H1 (cell line): ENCODE measurements around the gene SOX2. TPM values are rescaled to one million over a fixed set of nuclear protein-coding genes. Genes with fewer than 3 reads are reported as not detected.

ENCODE experiments used
- CTCF ChIA-PET: fragments of 300-600 bp; sonication (Branson Sonifier 250); formaldehyde crosslinking; loops from one replicate; lab custom pipeline; 2021; ENCODE audit not compliant: partially characterized antibody; lab: Charles Lee
- POLR2A ChIA-PET: fragments of 300-600 bp; sonication (Branson Sonifier 250); formaldehyde crosslinking; loops from one replicate; lab custom pipeline; 2021; ENCODE audit warnings: inconsistent platforms; ENCODE audit not compliant: partially characterized antibody; lab: Charles Lee
- DNase-seq, 2 experiments: peaks; one replicate each; pipeline versions ENCODE4 v3.0.0 to v3.0.0-alpha.2; 2010 to 2022; ENCODE audit warnings: low spot score in 2 of 2, low read depth in 1 of 2, mixed read lengths in 1 of 2
- FAIRE-seq: peaks from 2 replicates; lab custom pipeline; 2011; peaks lifted over from hg19 to GRCh38; lab: Jason Lieb, UNC
- H2AFZ ChIP-seq: 2 replicates; pipeline ENCODE4 v1.8.1; 2012; ENCODE audit warnings: low read length, inconsistent platforms
- H2AK5ac ChIP-seq: 2 replicates; pipeline ENCODE4 v1.6.1; 2013; ENCODE audit warnings: low read depth, low read length
- H2BK120ac ChIP-seq: replicated peaks from 2 replicates; pipeline ENCODE3; 2013; ENCODE audit warnings: low read depth, low read length, inconsistent platforms
- H2BK12ac ChIP-seq: 2 replicates; pipeline ENCODE4 v1.6.1; 2013; ENCODE audit warnings: low read depth, low read length
- H2BK15ac ChIP-seq: 2 replicates; pipeline ENCODE4 v1.6.1; 2013; ENCODE audit warnings: low read length
- H2BK20ac ChIP-seq: 2 replicates; pipeline ENCODE4 v1.6.1; 2013; ENCODE audit warnings: low read length
- H2BK5ac ChIP-seq: 2 replicates; pipeline ENCODE4 v1.6.1; 2013; ENCODE audit warnings: low read depth, low read length
- H3K14ac ChIP-seq: 2 replicates; pipeline ENCODE4 v1.6.1; 2013; ENCODE audit warnings: inconsistent platforms; ENCODE audit not compliant: insufficient read length
- H3K18ac ChIP-seq: 2 replicates; pipeline ENCODE4 v1.6.1; 2013; ENCODE audit warnings: low read length; ENCODE audit errors: extremely low read depth
- H3K23ac ChIP-seq: 2 replicates; pipeline ENCODE4 v1.6.1; 2013; ENCODE audit warnings: inconsistent platforms; ENCODE audit not compliant: insufficient read length
- H3K23me2 ChIP-seq: 2 replicates; pipeline ENCODE4 v1.6.1; 2013; ENCODE audit warnings: low read depth, low read length
- H3K27ac ChIP-seq: 2 replicates; pipeline ENCODE4 v1.6.1; 2011; ENCODE audit warnings: low read depth, low read length, inconsistent platforms
- H3K27me3 ChIP-seq, 4 experiments: replicated peaks in 1 of 4; 1 replicate in 1 of 4; 2 replicates in 3 of 4; pipeline versions ENCODE4 v1.6.1 to v1.8.1; 2011 to 2013; ENCODE audit warnings: low read length in 3 of 4, mild to moderate bottlenecking in 3 of 4, inconsistent platforms in 2 of 4, mixed read lengths in 2 of 4, moderate library complexity in 1 of 4; ENCODE audit not compliant: control insufficient read depth in 3 of 4, insufficient read depth in 3 of 4; ENCODE audit errors: extremely low read depth in 1 of 4
- H3K36me3 ChIP-seq, 4 experiments: 2 replicates each; pipeline versions ENCODE4 v1.6.1 to v1.8.1; 2011 to 2013; ENCODE audit warnings: mild to moderate bottlenecking in 4 of 4, low read length in 3 of 4, moderate library complexity in 2 of 4, control low read depth in 1 of 4, inconsistent platforms in 1 of 4; ENCODE audit not compliant: insufficient read depth in 4 of 4, control insufficient read depth in 2 of 4
- H3K4ac ChIP-seq: replicated peaks from 2 replicates; pipeline ENCODE3; 2013; ENCODE audit warnings: low read length, low read depth, mixed read lengths, inconsistent platforms; ENCODE audit not compliant: insufficient read length
- H3K4me1 ChIP-seq, 4 experiments: replicated peaks in 1 of 4; 1 replicate in 1 of 4; 2 replicates in 3 of 4; pipeline versions ENCODE4 v1.6.1 to v1.8.1; 2011 to 2013; ENCODE audit warnings: low read length in 3 of 4, inconsistent platforms in 2 of 4, mixed read lengths in 1 of 4; ENCODE audit not compliant: insufficient read depth in 4 of 4, control insufficient read depth in 3 of 4
- H3K4me2 ChIP-seq, 2 experiments: 2 replicates each; pipeline versions ENCODE4 v1.6.1 to v1.8.1; 2011 to 2013; ENCODE audit warnings: low read depth in 2 of 2, low read length in 2 of 2, control low read depth in 1 of 2, inconsistent platforms in 1 of 2, mild to moderate bottlenecking in 1 of 2; ENCODE audit not compliant: insufficient read depth in 1 of 2
- H3K4me3 ChIP-seq, 4 experiments: fragments of 200-600, 300-600 bp in 1 of 4; sonication (generic), shearing (Covaris generic), sonication (Bioruptor Twin) in 1 of 4; 2 replicates each; pipeline versions ENCODE4 v1.5.1 to v1.8.1; 2011 to 2016; ENCODE audit warnings: low read length in 4 of 4, low read depth in 3 of 4, control low read depth in 2 of 4, inconsistent platforms in 2 of 4, mild to moderate bottlenecking in 2 of 4, mixed read lengths in 1 of 4, moderate library complexity in 1 of 4; ENCODE audit not compliant: insufficient read depth in 2 of 4; ENCODE audit errors: extremely low read depth in 1 of 4
- H3K56ac ChIP-seq: replicated peaks from 2 replicates; pipeline ENCODE3; 2013; ENCODE audit warnings: low read depth, mild to moderate bottlenecking, mixed read lengths, low read length, inconsistent platforms; ENCODE audit not compliant: insufficient read length
- H3K79me1 ChIP-seq: 2 replicates; pipeline ENCODE4 v1.6.1; 2013; ENCODE audit warnings: low read depth, low read length, control low read depth
- H3K79me2 ChIP-seq, 2 experiments: 2 replicates each; pipeline versions ENCODE4 v1.6.1 to v1.8.1; 2012 to 2013; ENCODE audit warnings: low read length in 2 of 2, mild to moderate bottlenecking in 2 of 2, inconsistent platforms in 1 of 2; ENCODE audit not compliant: insufficient read depth in 2 of 2, control insufficient read depth in 1 of 2
- H3K9ac ChIP-seq, 4 experiments: replicated peaks in 1 of 4; 1 replicate in 1 of 4; 2 replicates in 3 of 4; pipeline versions ENCODE4 v1.6.1 to v1.8.1; 2011 to 2013; ENCODE audit warnings: low read depth in 3 of 4, low read length in 3 of 4, control low read depth in 2 of 4, mild to moderate bottlenecking in 2 of 4, moderate library complexity in 2 of 4, inconsistent platforms in 1 of 4; ENCODE audit errors: extremely low read depth in 1 of 4
- H3K9me3 ChIP-seq, 2 experiments: 2 replicates each; pipeline versions ENCODE4 v1.6.1 to v1.8.1; 2012 to 2013; ENCODE audit warnings: mild to moderate bottlenecking in 2 of 2, moderate library complexity in 2 of 2, control low read depth in 1 of 2, inconsistent platforms in 1 of 2, low read depth in 1 of 2, low read length in 1 of 2, mixed read lengths in 1 of 2; ENCODE audit not compliant: insufficient read depth in 2 of 2
- H4K20me1 ChIP-seq, 2 experiments: replicated peaks in 1 of 2; 2 replicates each; pipeline versions ENCODE3 to v1.8.1; 2011 to 2013; ENCODE audit warnings: inconsistent platforms in 2 of 2, low read length in 2 of 2, mild to moderate bottlenecking in 1 of 2; ENCODE audit not compliant: insufficient read depth in 2 of 2, control insufficient read depth in 1 of 2
- H4K5ac ChIP-seq: 2 replicates; pipeline ENCODE4 v1.6.1; 2013; ENCODE audit warnings: low read length, low read depth, mixed read lengths, inconsistent platforms; ENCODE audit not compliant: insufficient read length
- H4K8ac ChIP-seq: 2 replicates; pipeline ENCODE4 v1.8.0; 2013; ENCODE audit warnings: mild to moderate bottlenecking, moderate library complexity, low read length, inconsistent platforms; ENCODE audit not compliant: insufficient read depth; ENCODE audit errors: extremely low read depth
- H4K91ac ChIP-seq: replicated peaks from 2 replicates; pipeline ENCODE3; 2013; ENCODE audit warnings: low read length, mixed read lengths, inconsistent platforms; ENCODE audit not compliant: insufficient read length
- BCL11A ChIP-seq, 2 experiments: IDR thresholded peaks; one replicate each; pipeline ENCODE4 v1.6.1; 2011; ENCODE audit warnings: low read depth in 2 of 2, low read length in 2 of 2, mild to moderate bottlenecking in 2 of 2
- CHD1 ChIP-seq: IDR thresholded peaks from 2 replicates; pipeline ENCODE4 v1.6.1; 2012; ENCODE audit warnings: low read depth, low read length, improper control_type of control experiment
- EZH2 ChIP-seq: fragments of 200-600 bp; sonication (generic); IDR thresholded peaks from 2 replicates; pipeline ENCODE4 v1.7.1; 2012; ENCODE audit warnings: low read depth, mild to moderate bottlenecking, moderate library complexity, low read length, inconsistent platforms; ENCODE audit not compliant: severe bottlenecking
- KDM5A ChIP-seq: fragments of 200-600 bp; IDR thresholded peaks from 2 replicates; pipeline ENCODE4 v1.7.1; 2012; ENCODE audit warnings: mild to moderate bottlenecking, low read length, inconsistent platforms, mixed read lengths
- POU5F1 ChIP-seq: IDR thresholded peaks from 2 replicates; pipeline ENCODE4 v1.6.1; 2011; ENCODE audit warnings: low read depth, mild to moderate bottlenecking, low read length, moderate library complexity
- RFX5 ChIP-seq: IDR thresholded peaks from 2 replicates; pipeline ENCODE4 v1.6.1; 2011; ENCODE audit warnings: low read depth, low read length, improper control_type of control experiment, borderline replicate concordance
- TAF1 ChIP-seq: IDR thresholded peaks from 2 replicates; pipeline ENCODE4 v1.6.1; 2011; ENCODE audit warnings: mild to moderate bottlenecking, low read depth, low read length
- TAF7 ChIP-seq: optimal IDR thresholded peaks from 2 replicates; pipeline ENCODE3; 2011; ENCODE audit warnings: low read depth, mild to moderate bottlenecking, inconsistent platforms, low read length, moderate library complexity, borderline replicate concordance
- TBP ChIP-seq: IDR thresholded peaks from 2 replicates; pipeline ENCODE4 v1.6.1; 2011; ENCODE audit warnings: low read depth, low read length, improper control_type of control experiment
- YY1 ChIP-seq: IDR thresholded peaks from 2 replicates; pipeline ENCODE4 v1.6.1; 2011; ENCODE audit warnings: low read depth, mild to moderate bottlenecking, low read length
- WGBS, 2 experiments: shearing (Covaris generic) in 1 of 2; methylation state at CpG; one replicate each; pipeline versions ENCODE4 v1.1.6 to v1.1.7; 2013 to 2015; ENCODE audit warnings: low lambda C conversion rate in 2 of 2, mixed read lengths in 2 of 2, inconsistent platforms in 1 of 2, low coverage in 1 of 2, missing lambda C conversion rate in 1 of 2; ENCODE audit not compliant: insufficient replicate concordance in 2 of 2, insufficient coverage in 1 of 2, insufficient read length in 1 of 2; ENCODE audit errors: extremely low coverage in 1 of 2, missing lambda C conversion rate in 1 of 2; 5-methylcytosine and 5-hydroxymethylcytosine counted together
- polyA plus RNA-seq, 7 experiments: library from polyadenylated mRNA; depleted of rRNA in 3 of 7; stranded (reverse) in 5 of 7; unstranded in 2 of 7; fragments of >200 nt in 5 of 7; fragments of 200-250 nt in 2 of 7; gene quantifications; 1 replicate in 5 of 7; 2 replicates in 1 of 7; 4 replicates in 1 of 7; pipeline versions ENCODE4 v1.2.1 to v1.2.3, GENCODE V29; 2011 to 2013; ENCODE audit warnings: missing spikeins in 2 of 7, mixed read lengths in 2 of 7
- total RNA-seq: library from RNA; stranded (reverse); fragmentation: NEBNext Ultra II Directional; extraction: Animal tissue kit (Norgen Biotek cat#: 25700); gene quantifications from 2 replicates; pipeline ENCODE4 v1.2.1, GENCODE V29; 2021
- TF ChIP-seq, protein P1 (sequence below): IDR thresholded peaks from 2 replicates; pipeline ENCODE4 v1.6.1; 2012; ENCODE audit warnings: inconsistent platforms
- TF ChIP-seq, protein P2 (sequence below): IDR thresholded peaks from 2 replicates; pipeline ENCODE4 v1.6.1; 2012; ENCODE audit warnings: low read length, inconsistent platforms

Gene SOX2
- total and polyA plus RNA-seq, 2 of the 8 experiments (the other 6 are each of a cell fraction or from before 2014, with no cell fraction given) = 149 to 247 TPM

DNA sequence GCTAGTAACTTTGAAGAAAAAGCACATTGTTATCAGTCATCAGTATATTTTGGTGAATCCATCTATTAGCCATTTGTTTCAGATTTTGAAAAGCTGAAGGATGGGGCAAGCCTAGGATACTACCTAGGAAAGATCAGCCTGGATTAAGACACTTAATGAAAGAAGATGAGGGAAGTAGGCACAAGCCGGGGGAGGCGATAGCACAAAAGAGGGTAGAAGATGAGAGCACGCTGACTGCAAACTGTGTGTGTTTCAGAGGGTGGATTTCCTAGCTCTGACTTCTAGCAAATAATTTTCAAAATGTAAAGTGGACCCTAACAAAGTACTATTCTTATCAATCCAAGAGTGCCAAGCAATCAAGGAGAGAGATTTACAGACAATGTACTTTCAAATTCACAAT lies 22.2 kb upstream of the SOX2 start:
- H3K4me2 ChIP-seq = no peak overlapping the region
- no peak overlapping the region for H3K27ac ChIP-seq
- WGBS, 2 experiments = 83% methylated on average over 3 of the region's 3 CpGs; no CpG with 5 or more reads in 1 of the 2 experiments
- H4K91ac ChIP-seq = no peak overlapping the region
- peaks cover 0 to 8% (median 4%) of the 10 kb centered on the region in 4 experiments; a peak in 2 of 7 replicates for H3K4me1 ChIP-seq
- ChIA-PET CTCF (interaction anchor here (0.5 to 4.8 kb wide), 3 partner anchors 11 to 834 kb away, joined by 3 to 32 read pairs (median 7); no protein-coding TSS in a partner anchor), POLR2A (no interaction called here)
- H2BK120ac ChIP-seq = no peak overlapping the region
- H4K5ac ChIP-seq = no peak overlapping the region
- H3K9me3 ChIP-seq = no peaks in the 10 kb centered on the region
- no peaks in the 10 kb centered on the region for H3K79me2 ChIP-seq
- peak overlapping the region in 1 of 4 experiments; percentile 34; a peak in 1 of 7 replicates for H3K9ac ChIP-seq
- no peak overlapping the region for H3K23ac ChIP-seq
- no peak overlapping the region for H2AK5ac ChIP-seq
- no peaks in the 10 kb centered on the region for H3K36me3 ChIP-seq
- no peak overlapping the region for H4K8ac ChIP-seq
- FAIRE-seq = peak; percentile 32
- no peak overlapping the region for H3K18ac ChIP-seq
- no peaks in the 10 kb centered on the region; the same call in 1 of the 2 replicates for H3K23me2 ChIP-seq
- H2BK12ac ChIP-seq = no peak overlapping the region
- no peak overlapping the region for H2BK20ac ChIP-seq
- H2BK5ac ChIP-seq = no peak overlapping the region
- no peak for DNase-seq
- H3K79me1 ChIP-seq = no peaks in the 10 kb centered on the region
- no peaks in the 10 kb centered on the region; a peak in 1 of 7 replicates for H3K27me3 ChIP-seq
- peak overlapping the region; percentile 11; the same call in 1 of the 2 replicates for H2AFZ ChIP-seq
- H2BK15ac ChIP-seq = no peak overlapping the region
- no peak overlapping the region for H3K56ac ChIP-seq
- no peak overlapping the region for H3K4ac ChIP-seq
- no peaks in the 10 kb centered on the region for H4K20me1 ChIP-seq
- H3K4me3 ChIP-seq = no peak overlapping the region
- no peak overlapping the region for H3K14ac ChIP-seq
- TF ChIP-seq YY1 (no peak), POU5F1 (no peak), TAF1 (no peak), TAF7 (no peak), EZH2 (no peak), RFX5 (no peak), CHD1 (no peak), TBP (no peak), BCL11A (IDR thresholded peaks at IDR 0.05; ENCODE audit: low read depth in 2 of 2, low read length in 2 of 2) (no peak), KDM5A (no peak)
- TF ChIP-seq, protein P1, sequence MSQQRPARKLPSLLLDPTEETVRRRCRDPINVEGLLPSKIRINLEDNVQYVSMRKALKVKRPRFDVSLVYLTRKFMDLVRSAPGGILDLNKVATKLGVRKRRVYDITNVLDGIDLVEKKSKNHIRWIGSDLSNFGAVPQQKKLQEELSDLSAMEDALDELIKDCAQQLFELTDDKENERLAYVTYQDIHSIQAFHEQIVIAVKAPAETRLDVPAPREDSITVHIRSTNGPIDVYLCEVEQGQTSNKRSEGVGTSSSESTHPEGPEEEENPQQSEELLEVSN = no peak
- TF ChIP-seq, protein P2, sequence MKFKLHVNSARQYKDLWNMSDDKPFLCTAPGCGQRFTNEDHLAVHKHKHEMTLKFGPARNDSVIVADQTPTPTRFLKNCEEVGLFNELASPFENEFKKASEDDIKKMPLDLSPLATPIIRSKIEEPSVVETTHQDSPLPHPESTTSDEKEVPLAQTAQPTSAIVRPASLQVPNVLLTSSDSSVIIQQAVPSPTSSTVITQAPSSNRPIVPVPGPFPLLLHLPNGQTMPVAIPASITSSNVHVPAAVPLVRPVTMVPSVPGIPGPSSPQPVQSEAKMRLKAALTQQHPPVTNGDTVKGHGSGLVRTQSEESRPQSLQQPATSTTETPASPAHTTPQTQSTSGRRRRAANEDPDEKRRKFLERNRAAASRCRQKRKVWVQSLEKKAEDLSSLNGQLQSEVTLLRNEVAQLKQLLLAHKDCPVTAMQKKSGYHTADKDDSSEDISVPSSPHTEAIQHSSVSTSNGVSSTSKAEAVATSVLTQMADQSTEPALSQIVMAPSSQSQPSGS = no peak
